Measurements from ENCODE around the gene SEC16B. TPM values are rescaled to one million over a fixed set of nuclear protein-coding genes. Genes with fewer than 3 reads are reported as not detected.

The SEC16B gene
- total RNA-seq, 2 donors from 2014 or later: 0.90 to 1.7 TPM

GRCh38 chr1:177927021-177927596 is 42.7 kb downstream of the SEC16B start:
- no peak for TF ChIP-seq CTCF (conservative IDR thresholded peaks at IDR 0.05)
- Mint-ChIP-seq H3K36me3 (ENCODE audit: low read depth) (no peaks in the 10 kb centered on the region), H3K27me3 (ENCODE audit: insufficient read depth) (peaks cover 2% of the 10 kb centered on the region), H3K27ac (no peak overlapping the region), H3K4me3 (no peak overlapping the region), H3K4me1 (peaks cover 6% of the 10 kb centered on the region), H3K9me3 (no peaks in the 10 kb centered on the region)
- no peak for DNase-seq
- Histone ChIP-seq H3K4me1 (ENCODE audit: control insufficient read depth, insufficient read depth, low read length) (no peaks in the 10 kb centered on the region), H3K4me3 (ENCODE audit: low read length) (no peak overlapping the region), H3K9ac (ENCODE audit: extremely low read depth, low read length, poor library complexity, severe bottlenecking) (no peak overlapping the region), H3K27ac (ENCODE audit: low read depth, low read length) (no peak overlapping the region), H3K9me3 (ENCODE audit: control insufficient read depth, low read length) (no peaks in the 10 kb centered on the region), H3K36me3 (ENCODE audit: control insufficient read depth, insufficient read depth, low read length) (no peaks in the 10 kb centered on the region), H3K27me3 (ENCODE audit: control insufficient read depth, insufficient read depth, low read length, poor library complexity, severe bottlenecking) (no peaks in the 10 kb centered on the region)
- 88 to 89% methylated on average over 3 to 5 of the region's 5 CpGs for WGBS, 2 experiments (ENCODE audit: insufficient coverage in 1 of 2, insufficient read length in 1 of 2)

- peaks cover 6% of the 10 kb centered on the region for H3K4me1 Mint-ChIP-seq
- H3K4me3 ChIP-seq (ENCODE audit: low read length): no peak overlapping the region
- no peak overlapping the region for H3K27ac ChIP-seq (ENCODE audit: low read depth, low read length)
- no peak overlapping the region for H3K27ac Mint-ChIP-seq
- H3K4me1 ChIP-seq (ENCODE audit: control insufficient read depth, insufficient read depth, low read length): no peaks in the 10 kb centered on the region
- no peaks in the 10 kb centered on the region for H3K36me3 ChIP-seq (ENCODE audit: control insufficient read depth, insufficient read depth, low read length)
- no peaks in the 10 kb centered on the region for H3K36me3 Mint-ChIP-seq (ENCODE audit: low read depth)
- no peak overlapping the region for H3K9ac ChIP-seq (ENCODE audit: extremely low read depth, low read length, poor library complexity, severe bottlenecking)
- no peak for DNase-seq
- no peaks in the 10 kb centered on the region for H3K9me3 Mint-ChIP-seq
- no peaks in the 10 kb centered on the region for H3K27me3 ChIP-seq (ENCODE audit: control insufficient read depth, insufficient read depth, low read length, poor library complexity, severe bottlenecking)
- peaks cover 2% of the 10 kb centered on the region for H3K27me3 Mint-ChIP-seq (ENCODE audit: insufficient read depth)
- no peak for TF ChIP-seq CTCF (conservative IDR thresholded peaks at IDR 0.05)
- H3K4me3 Mint-ChIP-seq: no peak overlapping the region
- no peaks in the 10 kb centered on the region for H3K9me3 ChIP-seq (ENCODE audit: control insufficient read depth, low read length)
These were observed 43.7 kb downstream of the SEC16B start for GRCh38 chr1:177926201-177926600.

- DNase-seq: no peak
- H3K36me3 ChIP-seq (ENCODE audit: control insufficient read depth, insufficient read depth, low read length): no peaks in the 10 kb centered on the region
- WGBS, 2 experiments (ENCODE audit: insufficient coverage in 1 of 2, insufficient read length in 1 of 2): 90% methylated on average over 2 of the region's 2 CpGs
- H3K27ac ChIP-seq (ENCODE audit: low read depth, low read length): no peak overlapping the region
- H3K9ac ChIP-seq (ENCODE audit: extremely low read depth, low read length, poor library complexity, severe bottlenecking): no peak overlapping the region
- Mint-ChIP-seq H3K27ac (no peak overlapping the region), H3K4me1 (peaks cover 6% of the 10 kb centered on the region), H3K4me3 (no peak overlapping the region), H3K27me3 (ENCODE audit: insufficient read depth) (peaks cover 2% of the 10 kb centered on the region), H3K9me3 (no peaks in the 10 kb centered on the region), H3K36me3 (ENCODE audit: low read depth) (no peaks in the 10 kb centered on the region)
- H3K9me3 ChIP-seq (ENCODE audit: control insufficient read depth, low read length): no peaks in the 10 kb centered on the region
- no peaks in the 10 kb centered on the region for H3K4me1 ChIP-seq (ENCODE audit: control insufficient read depth, insufficient read depth, low read length)
- H3K4me3 ChIP-seq (ENCODE audit: low read length): no peak overlapping the region
- TF ChIP-seq CTCF (conservative IDR thresholded peaks at IDR 0.05): no peak
- no peaks in the 10 kb centered on the region for H3K27me3 ChIP-seq (ENCODE audit: control insufficient read depth, insufficient read depth, low read length, poor library complexity, severe bottlenecking)
These were observed 44.9 kb downstream of the SEC16B start for GRCh38 chr1:177925006-177925405.

Data from endodermal cell (in vitro differentiated cells).